H1 (cell line): ENCODE measurements around the gene KRTAP6-1.

Experiments used
- CHD2 ChIP-seq: IDR thresholded peaks from 2 replicates; pipeline ENCODE4 v1.6.1; 2012; ENCODE audit warnings: low read length, improper control_type of control experiment
- EZH2 ChIP-seq: fragments of 200-600 bp; sonication (generic); IDR thresholded peaks from 2 replicates; pipeline ENCODE4 v1.7.1; 2012; ENCODE audit warnings: low read depth, mild to moderate bottlenecking, moderate library complexity, low read length, inconsistent platforms; ENCODE audit not compliant: severe bottlenecking
- POLR2AphosphoS5 ChIP-seq: IDR thresholded peaks from 2 replicates; pipeline ENCODE4 v1.6.1; 2011; ENCODE audit warnings: low read depth, low read length
- TBP ChIP-seq: IDR thresholded peaks from 2 replicates; pipeline ENCODE4 v1.6.1; 2011; ENCODE audit warnings: low read depth, low read length, improper control_type of control experiment
- TF ChIP-seq, protein P1 (sequence below), 3 experiments: IDR thresholded peaks; 1 replicate in 2 of 3; 2 replicates in 1 of 3; pipeline versions ENCODE4 v1.5.1 to v1.6.1; 2011; ENCODE audit warnings: low read length in 3 of 3, mild to moderate bottlenecking in 3 of 3, inconsistent platforms in 2 of 3, low read depth in 1 of 3, moderate library complexity in 1 of 3; ENCODE audit not compliant: insufficient read depth in 1 of 3; ENCODE audit errors: control extremely low read depth in 1 of 3

DNA sequence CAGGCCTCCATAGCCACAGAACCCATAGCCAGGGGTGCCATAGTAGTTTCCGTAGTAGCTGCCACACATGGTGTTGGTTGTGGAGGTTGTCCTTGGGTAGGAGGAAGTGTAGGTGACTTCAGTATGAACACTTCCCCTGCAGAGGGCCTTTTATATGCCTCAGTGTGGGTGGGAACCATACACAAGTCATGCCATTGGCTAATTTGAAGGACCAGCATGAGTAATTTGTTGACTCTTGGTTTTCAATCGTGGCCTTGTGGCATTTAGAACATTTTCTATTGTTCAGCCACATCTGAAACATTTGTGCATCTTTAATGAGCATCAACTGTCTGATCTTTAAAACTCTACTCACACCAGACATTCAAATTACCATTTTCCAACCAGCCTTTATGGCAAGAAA lies at the start of gene KRTAP6-1:
- TF ChIP-seq POLR2AphosphoS5 (no peak), TBP (no peak), CHD2 (no peak), EZH2 (no peak)
- TF ChIP-seq, protein P1, sequence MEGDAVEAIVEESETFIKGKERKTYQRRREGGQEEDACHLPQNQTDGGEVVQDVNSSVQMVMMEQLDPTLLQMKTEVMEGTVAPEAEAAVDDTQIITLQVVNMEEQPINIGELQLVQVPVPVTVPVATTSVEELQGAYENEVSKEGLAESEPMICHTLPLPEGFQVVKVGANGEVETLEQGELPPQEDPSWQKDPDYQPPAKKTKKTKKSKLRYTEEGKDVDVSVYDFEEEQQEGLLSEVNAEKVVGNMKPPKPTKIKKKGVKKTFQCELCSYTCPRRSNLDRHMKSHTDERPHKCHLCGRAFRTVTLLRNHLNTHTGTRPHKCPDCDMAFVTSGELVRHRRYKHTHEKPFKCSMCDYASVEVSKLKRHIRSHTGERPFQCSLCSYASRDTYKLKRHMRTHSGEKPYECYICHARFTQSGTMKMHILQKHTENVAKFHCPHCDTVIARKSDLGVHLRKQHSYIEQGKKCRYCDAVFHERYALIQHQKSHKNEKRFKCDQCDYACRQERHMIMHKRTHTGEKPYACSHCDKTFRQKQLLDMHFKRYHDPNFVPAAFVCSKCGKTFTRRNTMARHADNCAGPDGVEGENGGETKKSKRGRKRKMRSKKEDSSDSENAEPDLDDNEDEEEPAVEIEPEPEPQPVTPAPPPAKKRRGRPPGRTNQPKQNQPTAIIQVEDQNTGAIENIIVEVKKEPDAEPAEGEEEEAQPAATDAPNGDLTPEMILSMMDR (IDR thresholded peaks at IDR 0.05; ENCODE audit: control extremely low read depth in 1 of 3, insufficient read depth in 1 of 3, low read depth in 1 of 3, low read length in 3 of 3) = no peak
